HG03159 (cell line): ENCODE measurements around the gene MACC1.
A peak's percentile ranks its signal among the peaks of the same experiment; 100 is the strongest.

Experiments used
- ATAC-seq: cut with Tn5 transposase; IDR thresholded peaks from one replicate; pipeline ENCODE4 v1.9.1; 2021; ENCODE audit warnings: mild to moderate bottlenecking, moderate library complexity; ENCODE audit not compliant: unreplicated experiment

The MACC1 gene

GRCh38 chr7:20229646-20230500 lies 12.7 kb upstream of the MACC1 start:
- no peak for ATAC-seq

GRCh38 chr7:20229081-20229480 lies 11.9 kb upstream of the MACC1 start:
- no peak for ATAC-seq

DNA sequence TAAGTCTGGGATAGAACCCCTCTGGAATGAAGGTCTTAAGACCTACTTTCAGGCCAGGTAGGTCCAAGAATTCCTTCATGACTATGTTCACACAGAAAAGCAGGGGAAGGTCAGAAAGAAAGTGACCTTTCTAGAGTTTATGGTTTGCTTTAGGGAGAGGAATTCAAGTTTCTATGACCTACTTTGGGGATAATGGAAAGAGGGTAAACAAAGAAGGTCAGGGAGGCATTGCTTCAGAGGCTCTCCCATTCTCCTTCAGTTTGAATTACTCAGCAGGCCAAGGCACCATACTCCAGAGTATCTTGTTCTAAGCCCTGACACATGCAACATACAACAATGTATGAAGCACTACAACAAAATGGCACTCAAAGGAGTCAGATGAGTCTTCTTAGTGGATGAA lies 11.5 kb upstream of the MACC1 start:
- ATAC-seq = no peak

DNA sequence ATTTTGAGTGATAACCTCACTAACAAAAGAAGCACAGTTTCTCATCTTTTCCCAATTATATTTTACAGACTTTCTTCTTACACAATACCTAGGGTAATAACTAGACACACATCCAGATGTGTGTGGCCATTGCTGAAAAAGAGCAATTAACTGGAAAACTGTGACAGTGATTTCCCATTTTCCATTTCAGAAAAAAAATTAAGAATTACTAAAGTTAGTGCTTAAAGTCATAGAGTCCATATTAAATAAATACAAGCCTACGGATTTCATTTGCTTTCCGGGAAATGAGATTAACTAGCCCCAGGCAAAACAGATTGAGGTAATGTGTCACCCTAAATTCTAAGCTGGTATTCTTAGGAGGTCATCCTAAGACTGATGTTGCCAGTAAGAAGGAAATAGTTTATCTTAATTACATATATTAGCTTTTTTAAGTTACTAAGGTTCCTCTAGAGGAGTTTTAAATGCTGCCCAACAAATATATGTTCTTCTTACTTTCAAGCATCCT lies 10.2 kb upstream of the MACC1 start:
- ATAC-seq = no peak

GRCh38 chr7:20226860-20227259 lies 9.7 kb upstream of the MACC1 start:
- no peak for ATAC-seq

DNA sequence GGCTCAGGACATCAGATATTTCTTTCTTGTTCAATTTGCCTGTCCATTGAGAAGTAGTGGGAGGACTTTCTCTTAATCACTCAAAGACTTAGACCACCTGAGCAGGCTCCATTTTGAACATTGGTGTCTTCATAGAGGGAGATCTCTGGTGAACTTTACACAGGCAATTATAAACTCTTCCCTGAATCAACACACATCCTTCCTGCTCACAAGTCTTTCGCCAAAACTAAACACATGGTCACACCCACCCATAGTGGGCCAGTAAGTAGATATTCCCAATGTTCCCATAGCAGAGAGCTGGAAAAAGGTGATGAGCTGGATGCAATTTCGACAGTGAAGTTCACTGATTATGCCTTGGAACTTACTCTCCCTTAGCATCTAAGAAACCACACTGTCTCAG lies 8.2 kb upstream of the MACC1 start:
- ATAC-seq = no peak

DNA sequence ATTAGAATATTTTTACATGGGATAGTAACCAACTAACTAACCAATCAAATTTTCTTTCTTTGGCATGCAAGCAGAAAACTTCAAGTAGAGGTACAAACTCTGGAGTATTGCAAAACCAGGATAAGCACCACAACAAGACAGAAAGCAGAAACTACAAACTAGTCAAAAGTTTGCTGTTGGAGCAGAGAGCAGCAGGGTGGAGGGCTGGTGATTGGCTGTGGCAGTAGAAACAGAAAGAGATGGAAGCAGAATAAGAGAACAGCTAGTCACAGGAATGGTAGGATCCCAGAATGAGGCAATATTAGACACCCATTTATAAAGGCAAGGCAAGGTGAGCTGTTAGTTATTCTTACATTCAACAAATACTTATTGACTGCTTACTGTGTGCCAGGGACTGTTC lies 6.8 kb upstream of the MACC1 start:
- no peak for ATAC-seq

DNA sequence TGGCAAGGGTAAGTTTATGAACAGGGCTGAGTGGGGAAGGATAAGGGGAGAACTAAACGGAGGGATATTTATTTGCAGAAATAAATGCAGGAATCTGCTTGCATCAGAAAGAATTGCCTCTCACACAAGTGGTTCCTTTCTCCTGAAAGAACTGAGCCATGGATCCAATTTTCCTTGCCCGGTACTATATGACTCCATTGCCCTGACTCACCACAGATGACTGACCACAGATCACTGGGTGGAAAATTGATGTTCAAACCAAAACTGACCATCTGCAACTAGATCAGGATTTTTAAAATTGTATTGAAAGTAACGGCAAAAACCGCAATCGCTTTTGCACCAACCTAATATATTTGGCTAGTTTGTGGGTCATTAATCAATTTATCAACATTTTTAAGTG lies 6.2 kb upstream of the MACC1 start:
- no peak for ATAC-seq

- no peak for ATAC-seq
Observed at GRCh38 chr7:20222219-20222828, 5.1 kb upstream of the MACC1 start.

GRCh38 chr7:20220921-20221547 lies 3.9 kb upstream of the MACC1 start:
- no peak for ATAC-seq

GRCh38 chr7:20220293-20220761 lies 3.1 kb upstream of the MACC1 start:
- peak; percentile 16 for ATAC-seq

- ATAC-seq = peak; percentile 80
Observed at GRCh38 chr7:20219446-20220292, 2.5 kb upstream of the MACC1 start.

GRCh38 chr7:20219062-20219445 lies 1.9 kb upstream of the MACC1 start:
- no peak for ATAC-seq

GRCh38 chr7:20218279-20218678 lies 1.1 kb upstream of the MACC1 start:
- ATAC-seq = no peak

GRCh38 chr7:20216406-20217036 lies 663 bp downstream of the MACC1 start:
- ATAC-seq = no peak

GRCh38 chr7:20214921-20215669 lies 2.1 kb downstream of the MACC1 start:
- ATAC-seq = no peak

DNA sequence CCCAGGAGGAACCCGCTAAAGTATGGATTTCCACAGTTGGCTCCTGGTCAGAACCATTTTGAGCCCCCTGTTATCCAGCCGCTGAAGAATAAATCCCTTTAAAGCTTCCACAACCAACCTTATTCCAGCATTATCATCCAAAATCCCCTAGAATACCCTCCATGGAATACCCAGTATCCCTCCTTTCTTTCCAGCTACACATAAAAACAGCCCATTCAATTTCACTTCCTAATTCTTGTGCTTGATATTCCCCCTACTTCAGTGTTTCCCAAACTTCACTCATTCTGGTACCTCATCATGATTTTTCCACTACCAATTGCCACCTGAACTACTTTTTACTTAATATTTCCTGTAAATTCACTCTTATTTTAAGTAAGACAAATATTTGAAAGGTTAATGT lies 3.1 kb downstream of the MACC1 start:
- no peak for ATAC-seq

DNA sequence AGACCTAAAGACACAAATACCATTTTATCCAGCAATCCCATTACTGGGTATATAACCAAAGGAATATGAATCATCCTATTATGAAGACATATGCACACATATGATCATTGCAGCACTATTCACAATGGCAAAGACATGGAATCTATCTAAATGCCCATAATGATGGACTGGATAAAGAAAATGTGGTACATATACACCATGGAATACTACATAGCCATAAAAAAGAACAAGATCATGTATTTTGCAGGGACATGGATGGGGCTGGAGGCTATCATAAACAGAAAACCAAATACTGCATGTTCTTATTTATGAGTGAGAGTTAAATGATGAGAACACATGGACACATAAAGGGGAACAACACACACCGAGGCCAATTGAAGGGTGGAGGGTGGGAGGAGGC lies 3.8 kb downstream of the MACC1 start:
- no peak for ATAC-seq

- no peak for ATAC-seq
Observed at GRCh38 chr7:20211376-20211775, 5.8 kb downstream of the MACC1 start.
